Ascending aorta (tissue), 2 donors: ENCODE data around the gene TTC21A. TPM values are rescaled to one million over a fixed set of nuclear protein-coding genes. Genes with fewer than 3 reads are reported as not detected.
"Not testable (repeated sequence)": the region's sequence is repeated elsewhere in the genome, so short reads cannot be mapped to it uniquely, and the experiment has no call there.

Experiments used
- DNase-seq, 2 donors: peaks; one replicate each; pipeline ENCODE4 v3.0.0-alpha.2; 2019; ENCODE audit warnings: low spot score in 2 of 2
- H3K27ac ChIP-seq, 2 donors: fragments of 200-600 bp; sonication (generic); one replicate each; pipeline ENCODE4 v1.5.1; 2016 to 2017; ENCODE audit warnings: mild to moderate bottlenecking in 1 of 2
- H3K27me3 ChIP-seq: fragments of 200-600 bp; sonication (generic); one replicate; pipeline ENCODE4 v1.5.1; 2017
- H3K36me3 ChIP-seq, 2 donors: fragments of 200-600 bp; sonication (generic); one replicate each; pipeline ENCODE4 v1.5.1; 2016
- H3K4me1 ChIP-seq, 2 donors: fragments of 200-600 bp; sonication (generic); one replicate each; pipeline ENCODE4 v1.5.1; 2016 to 2017; ENCODE audit warnings: mild to moderate bottlenecking in 1 of 2
- H3K4me3 ChIP-seq, 2 donors: fragments of 200-600 bp; sonication (generic); one replicate each; pipeline ENCODE4 v1.5.1; 2016 to 2017; ENCODE audit warnings: mild to moderate bottlenecking in 1 of 2
- H3K9me3 ChIP-seq, 2 donors: fragments of 200-600 bp; sonication (generic); one replicate each; pipeline ENCODE4 v1.5.1; 2016
- CTCF ChIP-seq, 3 experiments: fragments of 200-600 bp in 2 of 3; fragments of 450-650 bp in 1 of 3; sonication (generic) in 2 of 3; IDR thresholded peaks; one replicate each; pipeline ENCODE4 v1.5.1; 2016 to 2019; ENCODE audit warnings: antibody characterized with exemption in 3 of 3, mild to moderate bottlenecking in 1 of 3, moderate library complexity in 1 of 3
- intact Hi-C: fragments of 100-400 bp; cut with DNase I; formaldehyde crosslinking; loops from one replicate; pipeline ENCODE4 v1.15.1; 2023
- total RNA-seq: library from RNA; depleted of rRNA; stranded (reverse); fragments of >200 nt; gene quantifications from one replicate; pipeline ENCODE4 v1.1.0, GENCODE V29; 2016

Gene TTC21A
- total RNA-seq, 1 donor from 2014 or later = 0.43 TPM

GRCh38 chr3:39168156-39168780 is 60.8 kb downstream of the TTC21A start:
- Histone ChIP-seq H3K4me1 (no peaks in the 10 kb centered on the region), H3K4me3 (no peak overlapping the region), H3K27ac (no peak overlapping the region), H3K27me3 (no peaks in the 10 kb centered on the region), H3K9me3 (no peaks in the 10 kb centered on the region), H3K36me3 (no peaks in the 10 kb centered on the region)
- intact Hi-C loops = no loop called here
- no peak for TF ChIP-seq CTCF (IDR thresholded peaks at IDR 0.05)
- no peak for DNase-seq

GRCh38 chr3:39169712-39170111 is 62.2 kb downstream of the TTC21A start:
- Histone ChIP-seq H3K4me3 (no peak overlapping the region), H3K4me1 (no peaks in the 10 kb centered on the region), H3K36me3 (no peaks in the 10 kb centered on the region), H3K27me3 (no peaks in the 10 kb centered on the region), H3K27ac (no peak overlapping the region), H3K9me3 (no peaks in the 10 kb centered on the region)
- no peak for DNase-seq
- no peak for TF ChIP-seq CTCF (IDR thresholded peaks at IDR 0.05)
- intact Hi-C loops = no loop called here

- no peak for TF ChIP-seq CTCF (IDR thresholded peaks at IDR 0.05)
- no peak overlapping the region for H3K4me3 ChIP-seq
- intact Hi-C loops = no loop called here
- H3K9me3 ChIP-seq = no peaks in the 10 kb centered on the region
- no peak overlapping the region for H3K27ac ChIP-seq
- no peak for DNase-seq
- H3K36me3 ChIP-seq = no peaks in the 10 kb centered on the region
- H3K27me3 ChIP-seq = no peaks in the 10 kb centered on the region
- no peaks in the 10 kb centered on the region for H3K4me1 ChIP-seq
Measured at GRCh38 chr3:39170461-39170860, 63.0 kb downstream of the TTC21A start.

GRCh38 chr3:39170877-39171276 is 63.4 kb downstream of the TTC21A start:
- H3K4me3 ChIP-seq, H3K4me1 ChIP-seq, intact Hi-C loops, H3K9me3 ChIP-seq, H3K27me3 ChIP-seq, H3K36me3 ChIP-seq, DNase-seq, H3K27ac ChIP-seq: not testable (repeated sequence)

- no peak for DNase-seq
- Histone ChIP-seq H3K9me3 (no peaks in the 10 kb centered on the region), H3K36me3 (no peaks in the 10 kb centered on the region), H3K27me3 (no peaks in the 10 kb centered on the region), H3K4me3 (no peak overlapping the region), H3K27ac (no peak overlapping the region), H3K4me1 (peaks cover 0 to 2% of the 10 kb centered on the region in 2 donors)
- no peak for TF ChIP-seq CTCF (IDR thresholded peaks at IDR 0.05)
- intact Hi-C loops = no loop called here
Measured at GRCh38 chr3:39171860-39172259, 64.4 kb downstream of the TTC21A start.

GRCh38 chr3:39173318-39174125 is 66.0 kb downstream of the TTC21A start:
- peaks cover 5 to 9% of the 10 kb centered on the region in 2 donors for H3K4me1 ChIP-seq
- no peaks in the 10 kb centered on the region for H3K9me3 ChIP-seq
- no peak overlapping the region for H3K27ac ChIP-seq
- H3K36me3 ChIP-seq = no peaks in the 10 kb centered on the region
- no peak for TF ChIP-seq CTCF (IDR thresholded peaks at IDR 0.05)
- no peaks in the 10 kb centered on the region for H3K27me3 ChIP-seq
- H3K4me3 ChIP-seq = no peak overlapping the region
- intact Hi-C loops = no loop called here
- no peak for DNase-seq
